Measurements from ENCODE around the gene IL1RN.

DNA sequence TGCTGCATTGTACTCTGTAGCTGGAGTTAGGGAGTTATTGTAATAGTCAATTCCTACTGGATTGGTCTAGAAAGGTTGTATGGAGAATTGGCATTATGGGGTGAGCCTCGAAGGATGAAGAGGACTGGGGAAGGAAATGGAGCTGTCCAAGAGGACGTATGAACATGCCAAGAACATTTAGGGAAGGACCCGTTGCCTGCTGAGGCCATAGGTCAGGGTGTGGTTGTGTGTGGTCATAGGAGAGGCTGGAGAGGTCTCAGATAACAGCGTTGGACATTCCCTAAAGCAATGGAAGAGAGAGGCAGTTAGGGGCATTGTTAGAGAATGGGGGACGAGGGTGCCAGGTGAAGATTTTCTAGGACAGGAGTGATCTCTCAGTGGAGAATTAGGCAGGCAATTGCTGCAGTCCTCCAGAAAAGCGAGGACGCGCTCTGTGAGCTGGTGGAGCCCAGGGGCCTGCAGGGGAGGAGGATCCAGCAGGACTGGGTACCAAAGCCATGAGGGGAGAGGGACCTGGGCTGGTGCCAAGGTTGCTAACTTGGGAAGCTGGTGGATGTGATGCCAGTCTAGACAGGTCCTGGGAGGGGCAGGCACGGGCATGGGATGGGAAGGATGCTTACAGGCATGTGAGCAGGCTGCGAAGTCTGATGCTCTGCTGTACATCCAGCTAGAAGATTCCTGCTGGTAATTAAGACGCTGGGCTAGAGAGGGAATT is 37.0 kb downstream of the IL1RN start:
- TF ChIP-seq, protein P1, sequence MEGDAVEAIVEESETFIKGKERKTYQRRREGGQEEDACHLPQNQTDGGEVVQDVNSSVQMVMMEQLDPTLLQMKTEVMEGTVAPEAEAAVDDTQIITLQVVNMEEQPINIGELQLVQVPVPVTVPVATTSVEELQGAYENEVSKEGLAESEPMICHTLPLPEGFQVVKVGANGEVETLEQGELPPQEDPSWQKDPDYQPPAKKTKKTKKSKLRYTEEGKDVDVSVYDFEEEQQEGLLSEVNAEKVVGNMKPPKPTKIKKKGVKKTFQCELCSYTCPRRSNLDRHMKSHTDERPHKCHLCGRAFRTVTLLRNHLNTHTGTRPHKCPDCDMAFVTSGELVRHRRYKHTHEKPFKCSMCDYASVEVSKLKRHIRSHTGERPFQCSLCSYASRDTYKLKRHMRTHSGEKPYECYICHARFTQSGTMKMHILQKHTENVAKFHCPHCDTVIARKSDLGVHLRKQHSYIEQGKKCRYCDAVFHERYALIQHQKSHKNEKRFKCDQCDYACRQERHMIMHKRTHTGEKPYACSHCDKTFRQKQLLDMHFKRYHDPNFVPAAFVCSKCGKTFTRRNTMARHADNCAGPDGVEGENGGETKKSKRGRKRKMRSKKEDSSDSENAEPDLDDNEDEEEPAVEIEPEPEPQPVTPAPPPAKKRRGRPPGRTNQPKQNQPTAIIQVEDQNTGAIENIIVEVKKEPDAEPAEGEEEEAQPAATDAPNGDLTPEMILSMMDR (IDR thresholded peaks at IDR 0.05), result no peak
- no peak for TF ChIP-seq EP300 (IDR thresholded peaks at IDR 0.05)

All from suprapubic skin (tissue), 3 donors.